ENCODE results near the gene PTPN1.
"Not testable (repeated sequence)": the region's sequence is repeated elsewhere in the genome, so short reads cannot be mapped to it uniquely, and the experiment has no call there.

PTPN1 gene

GRCh38 chr20:50609438-50609989, 99.3 kb downstream of the PTPN1 start:
- no peak for DNase-seq (ENCODE audit: low read depth)

DNA sequence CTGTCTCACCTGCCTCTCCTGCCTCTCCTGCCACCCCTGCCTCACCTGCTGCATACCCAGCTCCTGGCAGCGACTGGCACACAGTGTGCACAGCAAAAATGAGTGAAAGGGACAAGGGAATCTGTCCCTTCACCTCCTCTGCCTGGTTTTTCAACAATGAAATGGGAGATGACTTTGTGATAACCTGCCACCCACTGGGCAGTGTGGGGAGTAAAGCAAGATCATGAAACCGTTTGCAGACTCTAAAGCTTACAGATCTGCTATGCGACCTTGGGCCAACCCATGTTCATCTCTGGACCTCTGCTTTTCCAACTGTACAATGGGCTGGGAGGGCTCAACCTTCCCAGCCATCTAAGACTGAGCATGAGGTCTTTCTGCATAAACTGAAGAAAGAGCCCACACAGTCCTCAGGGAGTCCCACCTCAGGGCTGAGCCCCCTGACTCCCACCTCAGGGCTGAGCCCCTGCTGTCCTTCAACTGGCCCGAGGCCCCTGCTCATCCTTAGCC, 100.1 kb downstream of the PTPN1 start:
- no peak for DNase-seq (ENCODE audit: low read depth)

DNA sequence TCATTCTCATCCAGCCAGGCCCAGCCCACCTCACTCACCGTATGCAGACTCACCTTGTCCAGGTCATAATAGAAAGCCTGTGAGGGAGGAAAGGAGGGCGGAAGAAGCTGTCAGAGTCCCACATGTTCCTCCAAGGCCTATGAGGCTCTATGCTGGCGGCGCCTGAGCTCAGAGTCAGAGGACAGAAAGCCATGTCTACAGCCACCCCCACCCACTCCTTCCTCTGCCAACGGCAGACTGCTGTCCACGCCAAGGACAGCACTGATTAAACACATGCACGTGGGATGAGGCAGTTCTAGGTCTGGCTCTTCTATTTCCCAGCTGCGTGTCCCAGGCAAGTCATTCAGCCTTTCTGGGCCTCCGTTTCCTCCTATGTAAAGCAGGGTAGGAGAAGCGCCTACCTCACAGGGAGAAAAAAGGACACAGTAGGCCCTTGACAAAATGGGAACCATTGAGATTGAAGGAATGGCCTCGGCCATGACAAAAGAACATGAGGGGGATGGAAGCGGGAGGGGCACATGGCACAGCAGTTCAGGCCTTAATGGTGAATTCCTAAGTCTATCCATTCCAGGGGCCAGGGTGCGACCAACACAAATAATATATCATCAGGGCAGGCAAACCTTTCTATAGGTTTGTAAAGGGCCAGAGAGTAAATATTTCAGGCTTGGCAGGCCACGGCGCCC, 101.1 kb downstream of the PTPN1 start:
- no peak for DNase-seq (ENCODE audit: low read depth)

DNA sequence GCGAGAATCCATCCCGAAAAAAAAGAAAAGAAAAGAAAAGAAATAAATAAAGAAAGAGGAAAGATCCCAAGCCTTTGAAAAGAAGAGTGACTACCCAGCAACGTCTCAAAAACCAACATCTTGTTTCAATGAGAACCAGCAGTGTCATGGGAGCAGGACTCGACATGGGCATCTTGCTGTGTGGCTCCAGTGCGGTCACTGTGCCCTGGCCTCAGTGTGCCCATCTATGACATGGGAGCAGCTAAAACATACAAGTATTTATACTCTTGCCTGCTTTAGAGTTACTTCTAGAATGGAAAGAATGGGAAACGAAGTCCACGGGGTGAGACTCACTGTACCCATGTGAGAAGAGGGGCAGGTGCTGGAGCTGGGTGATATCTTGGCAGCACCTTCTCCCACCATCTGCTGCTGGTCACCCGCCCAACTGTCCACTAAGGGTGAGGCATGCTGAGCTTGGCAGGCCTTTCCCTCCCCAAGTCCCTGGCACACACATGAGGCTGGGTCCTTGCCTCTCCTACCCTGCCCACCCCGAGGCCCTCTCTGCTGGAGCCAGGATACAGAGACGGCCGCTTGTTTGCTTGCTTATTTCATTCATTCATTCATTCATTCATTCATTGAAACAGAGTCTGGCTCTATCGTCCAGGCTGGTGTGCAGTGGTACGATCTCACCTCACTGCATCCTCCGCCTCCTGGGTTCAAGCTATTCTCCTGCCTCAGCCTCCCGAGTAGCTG, 103.4 kb downstream of the PTPN1 start:
- DNase-seq (ENCODE audit: low read depth): no peak

GRCh38 chr20:50615407-50615806, 105.2 kb downstream of the PTPN1 start:
- DNase-seq (ENCODE audit: low read depth): no peak

DNA sequence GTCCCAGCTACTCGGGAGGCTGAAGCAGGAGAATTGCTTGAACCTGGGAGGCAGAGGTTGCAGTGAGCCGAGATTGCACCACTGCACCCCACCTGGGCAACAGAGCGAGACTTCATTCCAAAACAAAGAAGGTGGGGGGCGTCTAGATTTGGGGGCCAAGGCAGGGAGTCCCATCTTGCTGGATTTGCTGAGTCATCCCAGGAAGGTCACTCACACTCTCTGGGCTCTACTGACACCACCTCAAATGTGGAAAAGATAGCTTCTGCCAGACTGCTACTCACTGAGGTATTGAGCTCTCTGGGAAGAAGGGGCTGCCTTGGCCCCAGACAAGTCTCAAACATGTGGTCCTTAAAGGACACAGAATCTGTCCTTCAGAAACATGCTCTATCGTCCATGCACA, 106.8 kb downstream of the PTPN1 start:
- no peak for DNase-seq (ENCODE audit: low read depth)

GRCh38 chr20:50618537-50618936, 108.4 kb downstream of the PTPN1 start:
- DNase-seq (ENCODE audit: low read depth): no peak

GRCh38 chr20:50620459-50620858, 110.3 kb downstream of the PTPN1 start:
- DNase-seq (ENCODE audit: low read depth): not testable (repeated sequence)

DNA sequence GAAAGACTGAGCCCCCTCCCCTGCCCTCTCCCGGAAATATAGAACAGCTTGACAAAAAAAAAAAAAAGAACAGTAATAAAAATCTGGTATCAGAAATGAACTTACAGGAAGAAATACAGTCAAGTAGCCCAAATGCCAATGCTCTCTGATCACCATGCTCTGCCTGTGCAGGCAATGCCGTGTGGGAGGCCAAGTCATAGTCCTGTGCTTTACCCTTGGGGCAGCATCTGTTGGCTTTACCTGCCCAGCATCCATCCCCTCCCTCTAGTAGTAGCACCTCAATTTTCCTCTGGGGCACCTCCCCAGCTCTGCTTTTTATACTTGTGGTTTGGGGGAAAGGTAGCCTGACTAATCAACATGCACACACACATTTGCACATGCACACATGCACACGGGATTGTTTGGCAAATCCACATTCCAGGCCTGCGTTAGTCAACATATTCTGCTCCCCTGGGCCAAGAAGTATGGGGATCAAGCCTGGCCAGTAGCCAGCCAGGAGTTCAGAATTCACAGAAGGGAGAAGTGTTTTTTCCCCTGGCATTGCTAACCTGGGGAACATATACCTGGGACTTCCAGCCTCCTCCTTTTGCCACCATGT, 111.0 kb downstream of the PTPN1 start:
- no peak for DNase-seq (ENCODE audit: low read depth)

- no peak for DNase-seq (ENCODE audit: low read depth)
Observed at GRCh38 chr20:50624351-50625016, 114.3 kb downstream of the PTPN1 start.

DNA sequence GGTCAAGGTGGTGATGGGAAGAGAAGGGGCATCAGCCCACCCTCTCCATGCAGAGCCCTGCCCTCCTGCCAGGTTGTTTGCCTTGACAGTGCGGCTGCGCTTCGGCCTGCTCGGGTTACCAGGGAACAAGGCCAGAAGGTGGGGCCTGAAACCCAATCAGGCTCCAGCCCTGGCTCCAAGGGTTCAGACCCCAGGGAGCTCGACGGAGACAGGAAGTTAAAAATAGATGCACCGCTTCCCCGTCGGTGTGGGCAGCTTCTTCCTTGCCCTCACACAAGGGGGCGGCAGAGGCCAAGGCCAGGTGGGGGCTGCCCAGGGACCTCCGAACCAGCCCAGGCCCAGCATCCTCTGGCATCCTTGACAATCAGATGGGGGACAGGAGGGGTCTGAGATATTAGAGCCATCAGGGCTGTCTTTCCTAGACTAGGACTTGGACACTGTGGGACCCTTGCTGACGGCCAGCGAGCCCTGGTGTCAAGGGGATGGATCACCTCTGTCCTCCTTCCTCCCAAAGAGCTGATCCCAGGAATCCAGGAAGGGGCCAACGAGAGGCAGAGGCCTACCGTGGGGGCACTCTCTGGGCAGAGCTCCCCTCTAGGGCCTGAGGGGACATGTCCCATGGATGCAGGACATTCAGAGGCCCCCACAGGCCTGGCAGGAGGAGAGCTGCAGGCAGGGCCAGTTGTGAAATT, 115.9 kb downstream of the PTPN1 start:
- peak; percentile 5 for DNase-seq (ENCODE audit: low read depth)

DNA sequence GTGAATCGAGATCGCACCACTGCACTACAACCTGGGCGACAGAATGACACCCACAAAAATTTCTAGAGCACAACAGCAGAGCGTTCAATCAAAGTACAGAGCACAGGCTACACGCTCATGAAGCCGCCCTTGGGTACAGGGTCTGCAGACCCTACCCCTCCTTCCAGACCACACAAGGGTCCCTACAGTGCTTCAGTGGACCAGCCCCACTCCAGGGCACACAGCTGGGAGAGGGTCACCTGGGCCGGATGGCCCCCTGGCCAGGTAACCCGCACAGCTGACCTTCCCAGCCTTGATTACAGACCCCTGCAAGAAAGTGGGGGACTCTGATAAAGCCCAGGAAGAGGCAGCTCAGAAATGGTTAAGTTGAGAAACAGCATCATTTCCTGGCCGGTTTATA, 117.6 kb downstream of the PTPN1 start:
- DNase-seq (ENCODE audit: low read depth): no peak

DNA sequence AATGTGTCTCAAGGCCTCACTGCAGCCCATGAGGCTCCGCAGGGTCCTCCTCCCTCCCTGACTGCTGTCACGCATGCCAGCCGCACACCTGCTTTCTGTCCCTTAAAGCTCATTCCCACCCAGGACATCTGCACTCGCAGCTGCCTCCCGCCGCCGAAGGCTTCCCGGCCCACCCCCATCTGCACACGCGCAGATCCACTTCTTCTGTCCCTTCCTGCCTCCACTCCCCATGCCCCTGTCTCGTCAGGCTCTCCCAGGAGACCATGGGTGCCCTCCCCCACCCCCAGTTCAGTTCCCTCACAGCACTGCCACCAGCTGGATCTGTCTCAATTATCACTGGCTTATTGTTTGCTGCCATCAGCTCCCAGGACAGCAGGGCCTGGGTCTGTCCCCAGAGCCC, 118.1 kb downstream of the PTPN1 start:
- no peak for DNase-seq (ENCODE audit: low read depth)

GRCh38 chr20:50628853-50629669, 118.9 kb downstream of the PTPN1 start:
- no peak for DNase-seq (ENCODE audit: low read depth)

- DNase-seq (ENCODE audit: low read depth): no peak
Observed at GRCh38 chr20:50629670-50630045, 119.5 kb downstream of the PTPN1 start.

DNA sequence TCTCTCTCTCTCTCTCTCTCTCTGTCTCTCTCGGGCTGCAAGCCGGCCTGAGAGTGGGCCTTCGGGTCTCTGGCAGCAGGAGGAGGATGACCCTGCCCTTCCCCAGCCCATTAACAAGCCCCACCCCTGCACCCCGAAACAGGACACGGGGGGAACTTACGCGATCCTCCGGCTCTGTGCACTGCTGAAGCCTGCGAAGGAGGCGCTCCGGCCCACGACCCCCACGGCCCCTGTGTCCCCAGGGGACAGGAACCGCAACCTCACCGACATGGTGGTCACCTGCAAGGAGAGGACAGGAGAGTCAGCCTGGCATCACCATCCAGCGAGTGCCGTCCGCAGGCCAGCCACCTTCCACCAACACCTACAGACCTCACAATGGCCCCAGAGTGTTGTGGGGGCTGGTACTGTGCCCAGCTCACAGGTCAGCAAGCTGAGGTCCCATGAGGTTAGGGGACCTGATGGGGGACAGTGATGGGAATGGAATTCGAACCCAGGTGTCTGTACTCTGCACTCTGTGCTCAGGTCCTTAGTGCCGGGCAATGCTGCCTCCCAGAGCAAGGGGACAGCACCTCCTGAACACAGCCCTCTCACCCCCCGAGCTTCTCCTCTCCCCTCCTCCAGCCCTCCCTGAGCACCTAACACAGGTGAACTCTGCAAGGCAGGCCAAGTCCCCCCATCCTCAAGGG, 120.5 kb downstream of the PTPN1 start:
- DNase-seq (ENCODE audit: low read depth): no peak

DNA sequence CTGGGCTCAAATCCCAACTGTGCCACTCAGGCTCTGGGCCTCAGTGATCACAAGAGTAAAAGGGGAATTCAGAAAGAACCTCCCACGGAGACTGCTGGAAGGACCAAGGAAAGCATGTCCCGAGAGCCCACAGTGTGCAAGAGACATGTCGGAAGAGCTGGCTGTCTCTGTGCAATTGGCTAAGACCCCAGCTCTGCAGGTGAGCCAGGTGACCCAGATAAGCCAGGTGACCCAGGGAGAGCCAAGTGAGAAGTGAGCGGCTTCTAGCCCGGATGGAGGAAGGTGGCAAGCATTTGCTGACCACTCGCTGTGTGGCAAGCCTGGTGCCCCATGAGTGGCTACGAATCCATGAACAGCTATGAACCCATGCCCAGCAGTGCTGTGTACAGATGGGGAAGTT, 122.1 kb downstream of the PTPN1 start:
- DNase-seq (ENCODE audit: low read depth): no peak

GRCh38 chr20:50632701-50633100, 122.5 kb downstream of the PTPN1 start:
- no peak for DNase-seq (ENCODE audit: low read depth)

DNA sequence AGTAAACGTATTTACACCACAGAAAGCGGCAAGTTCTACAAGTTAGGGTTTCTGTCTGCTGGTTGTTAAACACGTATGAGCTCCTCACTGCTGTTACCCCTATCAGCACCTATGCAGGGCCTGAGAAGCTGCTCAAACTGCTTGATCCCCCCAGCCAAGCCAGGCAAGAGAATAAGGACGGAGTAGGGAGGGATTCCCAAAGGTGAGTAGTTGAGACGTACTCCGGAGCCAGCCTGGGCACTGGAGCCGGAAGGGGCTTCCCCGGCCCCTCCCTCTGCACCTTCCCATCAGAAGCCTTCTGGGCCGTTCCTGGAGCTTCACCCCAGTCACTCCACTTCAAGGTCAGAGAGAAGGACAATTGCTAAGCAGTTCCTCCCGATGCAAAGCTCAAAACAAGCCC, 123.2 kb downstream of the PTPN1 start:
- no peak for DNase-seq (ENCODE audit: low read depth)

DNA sequence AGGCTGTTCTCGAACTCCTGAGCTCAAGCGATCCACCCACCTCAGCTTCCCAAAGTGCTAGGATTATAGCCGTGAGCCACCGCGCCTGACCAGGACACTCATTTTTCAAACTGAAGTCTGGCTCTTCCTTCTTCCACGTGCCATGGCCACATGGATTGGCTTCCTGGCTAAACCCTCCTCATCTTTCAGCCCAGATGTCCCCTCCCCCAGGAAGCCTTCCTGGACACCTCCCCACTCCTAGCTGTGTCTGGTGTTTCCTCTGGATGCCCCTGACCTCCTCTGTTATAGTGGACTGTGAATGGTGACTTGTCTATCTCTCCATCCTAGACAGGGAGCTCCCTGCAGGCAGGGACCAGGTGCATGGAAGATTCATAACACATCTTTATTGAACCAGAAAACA, 124.0 kb downstream of the PTPN1 start:
- DNase-seq (ENCODE audit: low read depth): no peak
